ENCODE results near the gene TMEM191B.
"Not testable (repeated sequence)": the region's sequence is repeated elsewhere in the genome, so short reads cannot be mapped to it uniquely, and the experiment has no call there.

The TMEM191B gene

GRCh38 chr22:18558939-18559338 is 31.3 kb downstream of the TMEM191B start:
- not testable (repeated sequence) for DNase-seq

DNA sequence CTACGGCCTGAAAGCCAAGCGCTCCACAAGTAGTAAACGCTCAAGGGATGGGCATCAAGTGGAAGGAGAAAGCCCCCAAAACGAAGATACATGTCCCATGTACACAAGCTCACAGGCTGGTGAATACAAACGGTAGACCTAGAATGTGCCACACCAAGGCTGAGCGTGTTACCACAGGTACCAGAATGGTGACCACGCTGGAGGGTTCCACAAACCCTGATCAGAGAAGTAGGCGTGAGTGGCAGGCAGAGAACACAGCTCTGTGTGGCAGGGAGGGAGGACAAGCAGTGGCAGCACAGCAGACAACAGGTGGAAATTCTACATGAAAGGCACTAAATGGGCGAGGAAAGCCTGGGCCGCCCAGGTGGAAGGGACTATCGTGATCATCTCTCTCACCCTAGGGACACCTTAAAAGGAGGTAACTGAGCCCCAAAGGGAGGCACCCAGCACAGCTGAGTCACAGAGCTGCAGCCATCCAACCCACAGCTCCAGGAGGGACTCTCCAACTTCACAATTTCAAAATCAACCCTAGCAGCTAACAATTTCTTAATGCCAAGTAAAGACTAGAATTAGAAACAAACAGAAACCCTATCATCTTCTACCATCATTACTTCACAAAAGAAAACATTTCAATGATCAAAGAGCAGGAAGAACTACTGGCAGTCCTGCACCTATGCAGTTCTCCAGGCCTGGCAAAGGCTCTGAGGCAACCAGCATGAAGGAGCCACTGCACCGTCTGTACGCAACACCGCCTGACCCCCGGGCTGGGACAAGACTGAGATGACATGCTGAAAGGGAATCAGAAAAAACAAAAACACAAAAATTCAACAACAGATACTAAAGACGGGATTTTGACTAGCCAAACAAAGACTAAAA is 32.7 kb downstream of the TMEM191B start:
- not testable (repeated sequence) for DNase-seq

- not testable (repeated sequence) for DNase-seq
Measured at GRCh38 chr22:18570509-18571246, 43.1 kb downstream of the TMEM191B start.

DNA sequence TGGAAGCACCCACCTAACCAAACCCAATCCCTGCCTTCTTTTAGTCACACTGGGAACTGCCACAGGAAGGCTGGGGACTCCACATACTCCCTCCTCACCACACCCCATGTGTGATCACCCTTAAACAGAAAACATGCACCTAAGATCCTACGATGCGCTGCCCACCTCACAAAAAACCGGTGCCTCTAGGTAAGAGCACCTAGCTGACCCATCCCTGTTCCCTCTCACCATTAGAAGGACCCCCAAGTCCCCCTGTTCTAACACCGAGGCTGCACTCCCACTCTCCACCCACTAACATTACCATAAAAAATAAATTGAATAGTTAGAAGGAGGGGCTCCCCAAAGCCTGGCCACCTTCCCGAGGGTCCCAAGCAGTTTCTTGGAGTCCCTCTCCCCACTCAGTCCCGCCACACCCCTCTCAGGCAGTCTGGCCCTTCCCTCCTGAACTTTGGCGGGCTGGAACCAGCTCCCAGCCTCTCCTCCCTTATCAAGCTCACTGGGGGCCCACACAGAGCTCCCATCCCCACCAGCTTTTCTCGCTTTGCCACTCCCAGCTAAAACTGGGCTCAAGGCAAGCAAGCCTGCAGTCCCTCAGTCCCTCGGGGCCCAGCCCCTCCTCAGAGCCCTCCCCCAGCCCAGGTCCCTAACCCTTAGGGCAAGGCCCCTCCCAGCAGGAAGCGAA is 46.0 kb downstream of the TMEM191B start:
- DNase-seq: not testable (repeated sequence)

DNA sequence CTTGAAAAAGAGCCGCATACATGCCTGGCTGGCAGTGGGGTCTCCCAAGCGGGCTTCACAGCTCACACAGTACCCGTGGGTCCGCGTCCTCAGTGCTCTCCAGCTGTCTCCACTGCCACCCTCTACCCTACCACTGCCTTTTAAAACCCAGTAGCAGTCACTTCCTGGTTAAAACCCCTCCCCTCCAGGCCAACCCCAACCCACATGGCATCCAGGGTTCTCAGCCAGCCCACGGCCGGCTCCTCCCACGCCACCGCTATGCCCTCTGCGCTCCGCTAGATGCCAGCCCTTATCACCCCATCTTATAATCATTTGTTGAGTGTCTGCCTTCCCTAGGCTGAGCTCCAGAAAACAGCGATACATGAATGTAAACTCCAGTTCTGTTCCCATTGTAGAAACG is 47.0 kb downstream of the TMEM191B start:
- DNase-seq: not testable (repeated sequence)

DNA sequence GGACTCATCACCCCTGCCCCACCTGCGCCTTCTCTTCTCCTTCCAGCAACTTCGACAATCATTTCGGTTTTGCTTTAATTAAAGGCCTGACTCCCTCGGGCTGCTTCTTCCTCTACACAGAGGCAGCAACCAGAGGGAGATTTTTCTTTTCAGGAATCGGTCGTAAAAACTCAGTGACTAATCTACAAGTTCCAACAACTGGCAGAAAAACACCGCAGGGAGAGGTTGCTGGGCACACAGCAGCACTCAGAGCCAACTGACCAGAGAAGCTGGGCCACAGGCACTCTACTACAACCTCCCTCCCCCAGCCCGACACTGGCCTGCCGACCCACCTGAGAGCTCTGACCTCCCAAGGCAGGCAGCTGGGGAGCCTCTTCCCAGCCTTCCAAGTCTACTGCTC is 48.1 kb downstream of the TMEM191B start:
- DNase-seq: not testable (repeated sequence)

DNA sequence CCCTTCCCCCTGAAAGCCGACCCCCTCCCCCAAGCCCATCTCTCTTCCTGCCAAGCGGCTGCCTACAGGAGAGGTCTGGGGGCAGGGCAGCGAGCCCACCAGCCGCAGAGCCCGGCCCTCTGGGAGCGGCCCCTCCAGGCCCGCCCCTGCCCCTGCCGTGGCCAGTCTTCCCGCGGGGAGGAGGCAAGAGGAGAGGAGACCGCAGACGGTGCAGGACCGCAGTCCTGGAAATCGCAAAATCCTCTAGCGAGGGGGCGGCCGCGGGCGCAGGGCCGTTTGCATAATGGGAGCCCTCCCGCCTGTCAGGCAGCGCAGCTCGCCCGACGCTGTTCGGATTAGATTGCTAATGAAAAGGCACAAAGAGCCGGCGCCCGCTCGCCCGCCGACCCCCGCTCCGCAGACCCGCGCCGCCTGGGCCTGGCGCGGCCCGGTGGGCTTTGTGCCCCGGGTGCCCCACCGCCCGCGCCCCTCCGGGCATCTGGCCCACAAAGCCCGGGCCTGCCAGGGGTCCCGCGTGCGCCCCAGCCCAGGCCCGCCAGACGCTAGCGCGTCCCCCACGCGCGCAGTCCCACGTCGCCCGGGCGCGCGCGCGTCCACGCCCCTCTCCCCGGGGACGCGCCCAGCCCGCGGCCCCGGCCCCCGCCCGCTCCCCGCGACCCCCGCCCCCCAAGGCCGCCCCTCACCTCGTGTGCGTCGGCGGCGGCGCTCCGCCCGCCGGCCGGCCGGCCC is 49.7 kb downstream of the TMEM191B start:
- DNase-seq: not testable (repeated sequence)

DNA sequence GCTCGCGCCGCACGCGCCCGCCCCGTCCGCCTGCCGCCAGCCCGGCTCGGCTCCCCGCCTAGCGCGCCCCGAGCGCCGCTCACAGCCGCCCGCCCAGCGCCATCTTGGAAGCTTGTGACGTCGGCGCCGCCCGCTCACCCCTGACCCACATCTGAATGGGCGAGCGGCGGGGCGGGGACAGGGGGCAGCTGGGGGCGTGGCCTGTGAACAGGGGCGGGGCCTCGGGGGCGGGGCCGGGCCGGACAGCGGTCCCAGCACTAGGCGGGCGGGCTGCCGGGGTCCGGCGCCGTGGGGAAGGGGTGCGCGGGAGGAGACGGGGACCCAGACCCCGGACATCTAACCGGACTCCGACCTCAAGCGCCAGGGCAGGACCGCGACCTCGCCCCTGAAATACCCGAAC is 50.2 kb downstream of the TMEM191B start:
- not testable (repeated sequence) for DNase-seq
